HT1080 (cell line): Measurements from ENCODE around the gene BICD1. TPM values are rescaled to one million over a fixed set of nuclear protein-coding genes. Genes with fewer than 3 reads are reported as not detected.

Source experiments
- DNase-seq: peaks from one replicate; pipeline ENCODE4 v3.0.0-alpha.2; 2015; ENCODE audit warnings: low read depth
- total RNA-seq: library from RNA; depleted of rRNA; stranded (reverse); fragments of >200 nt; shearing (Covaris generic); gene quantifications from 2 replicates; pipeline ENCODE4 v1.2.3, GENCODE V29; 2014

BICD1 gene
- total RNA-seq, 1 experiment from 2014 or later, result 19.5 TPM

- no peak for DNase-seq
Observed at GRCh38 chr12:32102234-32102633, 4.4 kb upstream of the BICD1 start.

GRCh38 chr12:32104572-32105355 lies 1.9 kb upstream of the BICD1 start:
- no peak for DNase-seq

DNA sequence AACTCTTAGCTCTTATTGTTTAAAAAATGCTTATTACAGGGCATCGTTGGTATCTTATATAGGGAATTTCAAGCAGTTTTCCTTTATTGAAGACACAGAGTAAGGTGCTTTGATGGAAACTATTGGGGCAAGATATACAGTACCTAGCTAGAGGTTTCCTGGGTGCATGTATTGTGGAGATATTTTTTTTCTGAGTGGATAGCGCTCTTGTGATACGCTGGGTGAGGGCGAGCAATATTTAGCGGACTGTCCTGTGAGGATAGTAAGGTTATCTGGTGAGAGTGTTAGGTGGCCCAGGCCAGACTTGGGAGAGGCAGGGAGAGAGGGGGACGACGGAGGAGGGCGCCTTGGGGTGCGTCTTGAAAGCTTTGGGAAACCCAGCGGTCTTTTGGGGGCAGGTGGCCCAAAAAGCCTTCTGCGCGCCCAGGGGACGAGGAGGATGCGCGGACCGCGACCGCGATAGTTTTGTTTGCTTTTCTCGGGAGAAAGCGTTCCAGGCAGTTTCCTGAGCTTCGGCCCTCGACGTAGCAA lies 596 bp upstream of the BICD1 start:
- DNase-seq, result no peak

GRCh38 chr12:32107359-32108267 lies 966 bp downstream of the BICD1 start:
- DNase-seq, result peak; percentile 79

DNA sequence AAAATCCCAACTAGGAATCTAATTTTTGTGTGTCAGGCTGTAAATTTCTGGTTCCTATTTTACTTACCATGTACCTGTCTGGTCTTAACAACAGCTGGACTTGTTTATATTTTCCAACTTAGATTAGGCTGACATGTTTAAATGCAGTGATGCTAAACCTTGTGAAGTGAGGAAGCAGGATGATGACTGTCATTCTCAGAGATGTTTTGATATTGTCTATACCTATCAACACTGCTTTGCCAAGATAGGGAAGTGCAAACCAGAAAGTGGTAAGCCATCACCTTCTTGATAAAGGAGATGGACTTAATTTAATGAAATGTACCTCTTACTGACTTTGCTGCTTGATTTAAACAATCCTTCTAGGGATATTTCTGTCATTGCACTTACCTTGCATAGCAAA lies 2.1 kb downstream of the BICD1 start:
- no peak for DNase-seq

- no peak for DNase-seq
Observed at GRCh38 chr12:32110417-32110816, 3.8 kb downstream of the BICD1 start.

- no peak for DNase-seq
Observed at GRCh38 chr12:32110942-32111341, 4.3 kb downstream of the BICD1 start.

- peak; percentile 98 for DNase-seq
Observed at GRCh38 chr12:32115404-32116104, 8.9 kb downstream of the BICD1 start.

- peak; percentile 36 for DNase-seq
Observed at GRCh38 chr12:32116897-32117296, 10.2 kb downstream of the BICD1 start.

DNA sequence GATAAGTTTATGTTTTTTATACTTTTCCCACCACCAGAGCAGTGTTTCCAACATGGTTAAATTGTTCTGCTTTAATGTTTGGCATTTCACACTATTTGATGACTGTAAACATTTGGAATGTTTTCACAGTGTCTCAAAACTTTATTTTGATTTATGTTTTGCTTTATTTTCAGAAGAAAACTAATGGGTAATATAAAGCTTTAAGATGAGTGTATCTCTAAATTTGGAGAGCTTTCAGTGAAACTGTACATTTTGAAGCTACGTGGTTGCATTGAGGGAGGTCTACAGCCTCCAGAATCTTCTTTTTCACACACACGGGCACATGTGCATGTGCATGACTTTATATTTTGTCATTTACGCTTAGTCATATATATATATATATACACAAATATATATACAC lies 10.7 kb downstream of the BICD1 start:
- no peak for DNase-seq

DNA sequence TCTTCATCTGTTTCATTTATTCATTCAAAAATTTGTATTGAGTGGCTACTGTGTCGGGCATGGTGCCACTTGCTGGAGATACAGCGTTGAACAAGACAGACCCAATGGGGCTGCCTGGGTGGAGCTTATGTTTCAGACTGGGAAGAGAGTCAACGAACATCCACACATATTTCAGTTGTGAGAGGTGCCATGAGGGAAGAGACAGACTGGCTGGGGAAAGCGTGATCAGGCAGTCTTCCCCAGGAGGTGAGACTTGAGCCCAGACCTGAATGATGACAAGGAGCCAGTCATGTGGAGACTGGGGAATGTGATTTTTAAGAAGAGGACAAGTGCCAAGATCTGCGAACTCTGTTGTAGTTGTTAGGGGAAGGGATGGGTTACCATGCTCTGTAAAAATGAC lies 12.2 kb downstream of the BICD1 start:
- DNase-seq, result no peak

GRCh38 chr12:32120419-32120818 lies 13.8 kb downstream of the BICD1 start:
- DNase-seq, result no peak

DNA sequence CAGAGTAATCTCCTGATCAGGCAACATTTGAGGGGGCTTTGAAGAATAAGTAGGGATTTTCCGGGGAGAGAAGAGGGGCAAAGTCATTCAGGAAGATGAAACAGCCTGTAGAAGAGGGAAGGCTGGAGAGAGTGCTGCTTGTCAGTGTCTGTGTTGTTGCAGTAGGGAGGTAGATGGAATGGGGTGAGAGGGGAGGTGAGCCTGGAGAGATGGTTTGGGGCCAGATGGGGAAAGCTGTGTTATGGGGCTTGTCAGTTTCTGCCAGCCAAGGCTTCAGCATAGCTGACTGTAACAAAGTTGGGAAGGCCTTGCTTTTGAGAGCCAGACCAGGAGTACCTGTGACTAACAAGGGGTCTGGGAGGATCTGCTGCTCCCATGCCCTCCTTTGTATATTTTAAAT lies 18.0 kb downstream of the BICD1 start:
- DNase-seq, result no peak

DNA sequence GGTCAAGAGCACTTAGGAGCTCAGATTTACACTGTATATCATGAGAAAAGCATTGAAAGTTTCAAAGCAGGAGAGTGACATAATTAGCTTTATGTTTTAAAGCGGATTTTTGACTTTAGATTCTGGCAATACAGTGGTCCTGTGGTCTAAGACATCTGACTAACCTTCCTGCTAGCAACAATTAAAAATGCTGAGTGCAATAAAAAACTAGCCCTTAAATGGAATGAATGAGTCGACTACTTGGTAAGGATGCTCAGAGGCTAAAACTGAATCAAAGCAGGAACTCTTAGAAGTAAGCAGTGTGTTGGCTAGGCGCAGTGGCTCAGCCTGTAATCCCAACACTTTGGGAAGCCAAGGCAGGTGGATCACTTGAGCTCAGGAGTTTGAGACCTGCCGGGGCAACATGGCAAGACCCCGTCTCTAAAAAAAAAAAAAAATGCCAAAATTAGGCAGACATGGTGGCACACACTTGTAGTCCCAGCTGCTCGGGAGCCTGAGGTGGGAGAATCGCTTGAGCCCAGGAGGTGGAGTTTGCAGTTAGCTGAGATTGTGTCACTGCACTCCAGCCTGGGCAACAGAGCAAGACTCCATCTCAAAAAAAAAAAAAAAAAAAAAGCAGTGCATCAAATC lies 18.9 kb downstream of the BICD1 start:
- peak; percentile 61 for DNase-seq

DNA sequence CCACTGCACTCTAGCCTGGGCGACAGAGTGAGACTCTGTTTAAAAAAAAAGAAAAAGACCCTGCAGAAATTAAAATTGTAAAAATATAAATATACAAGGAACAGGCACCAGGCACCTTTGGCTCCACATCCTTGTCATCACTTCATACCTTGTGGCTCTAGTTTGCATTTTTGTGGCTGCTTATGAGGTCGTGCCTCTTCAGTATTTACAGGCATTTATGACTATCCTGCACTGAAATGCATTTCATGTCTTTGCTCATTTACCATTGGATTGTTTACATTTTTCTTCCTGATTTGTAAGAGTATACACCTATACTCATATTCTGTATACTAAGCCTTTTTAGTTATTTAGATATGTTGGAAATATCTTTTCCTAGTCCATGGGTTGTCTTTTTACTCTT lies 20.1 kb downstream of the BICD1 start:
- DNase-seq, result no peak

DNA sequence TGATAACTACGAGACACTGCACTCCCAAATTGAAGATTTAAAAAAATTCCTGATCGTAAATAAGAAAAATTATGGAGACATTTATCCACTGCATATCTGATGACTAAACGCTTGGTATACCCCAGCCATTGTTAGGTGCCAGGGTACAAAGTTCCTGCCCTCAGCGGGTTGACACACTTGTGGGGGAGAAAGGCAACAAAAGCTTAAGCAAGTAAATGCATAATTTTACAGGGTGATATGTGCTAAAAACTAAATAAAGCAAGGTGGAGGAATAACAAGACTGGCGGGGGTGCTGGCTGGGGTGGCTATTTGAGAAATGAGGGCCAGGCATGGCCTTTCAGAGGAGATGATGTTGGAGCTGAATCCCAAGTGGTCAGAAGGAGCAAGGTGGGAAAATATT lies 25.0 kb downstream of the BICD1 start:
- no peak for DNase-seq

DNA sequence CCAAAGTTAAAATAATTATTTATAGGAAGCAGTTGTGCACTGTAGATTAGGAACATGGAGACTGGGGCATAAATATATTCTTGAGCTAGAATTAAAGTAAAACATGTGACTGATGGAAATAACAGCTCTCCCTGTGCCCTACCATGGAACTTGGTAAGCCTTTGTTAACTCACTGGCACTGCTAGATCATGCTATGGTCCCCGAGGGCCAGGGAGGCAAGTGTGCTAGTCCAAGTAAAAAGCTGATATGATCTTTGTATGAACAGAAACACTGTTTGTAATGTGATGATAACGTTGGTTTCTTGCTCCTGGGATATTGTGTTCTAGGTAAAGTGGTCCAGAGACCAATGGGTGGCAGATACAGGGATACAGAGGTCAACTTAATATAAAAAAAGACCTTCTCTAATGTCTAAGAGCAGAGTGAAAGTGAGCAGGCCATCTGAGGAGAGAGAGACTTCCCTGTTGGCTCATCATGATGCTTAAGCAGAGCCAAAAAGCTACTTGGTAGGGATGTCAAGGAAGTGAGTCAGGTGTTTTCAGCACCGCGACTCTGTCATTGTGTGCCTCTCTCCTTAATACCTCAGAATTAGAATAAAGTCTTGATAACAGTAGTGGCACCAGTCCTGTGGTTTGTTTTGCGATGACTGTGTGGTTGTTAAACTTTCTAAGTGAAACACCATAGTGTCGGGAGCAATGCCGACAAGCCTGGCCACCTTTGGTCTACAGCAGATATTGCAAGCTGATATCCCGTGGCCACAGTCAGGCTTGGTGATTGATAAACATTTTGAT lies 27.6 kb downstream of the BICD1 start:
- peak; percentile 92 for DNase-seq

DNA sequence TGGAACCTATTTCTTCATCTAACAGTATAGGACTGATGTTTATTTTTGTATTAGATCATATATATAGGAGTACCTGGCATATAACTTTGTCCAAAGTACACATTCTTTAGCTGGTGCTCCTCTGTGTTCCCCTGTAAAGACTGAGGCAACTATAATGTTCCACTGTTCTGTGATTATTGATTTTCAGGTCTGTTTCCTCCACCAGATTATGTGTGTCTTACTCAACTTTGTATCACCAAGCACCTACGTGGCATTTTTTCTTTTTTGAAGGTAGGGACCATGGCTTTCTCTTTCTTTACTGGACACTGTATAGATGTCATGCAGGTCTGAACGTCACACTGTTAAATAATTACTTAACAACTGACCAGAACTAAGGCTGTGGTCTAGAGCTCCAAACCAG lies 29.3 kb downstream of the BICD1 start:
- DNase-seq, result no peak

DNA sequence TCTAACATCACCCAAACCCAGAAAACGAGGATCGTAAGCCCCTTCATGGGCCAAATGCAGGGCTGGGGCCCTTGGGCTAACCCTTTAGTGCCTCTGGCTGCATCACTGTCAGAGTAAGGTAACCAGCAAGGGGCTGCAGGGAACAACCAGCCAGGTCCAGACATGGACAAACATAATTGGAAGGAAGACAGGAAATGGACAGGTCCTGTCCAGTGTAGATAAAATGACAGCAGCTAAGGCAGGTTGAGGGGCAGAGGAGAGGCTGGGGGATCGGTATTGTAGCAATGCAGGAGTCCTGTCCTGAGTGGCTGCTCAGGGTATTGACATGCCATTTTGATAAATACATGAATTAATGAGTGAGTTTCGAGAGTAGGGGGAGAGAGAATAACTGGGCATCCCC lies 29.8 kb downstream of the BICD1 start:
- no peak for DNase-seq

GRCh38 chr12:32139064-32139421 lies 32.4 kb downstream of the BICD1 start:
- DNase-seq, result no peak
